IPS-20b (cell line): ENCODE data around the gene NTN1.
A peak's percentile ranks its signal among the peaks of the same experiment; 100 is the strongest.
"Not testable (repeated sequence)": the region's sequence is repeated elsewhere in the genome, so short reads cannot be mapped to it uniquely, and the experiment has no call there.

Experiments used
- H3K27ac ChIP-seq: one replicate; pipeline ENCODE4 v1.5.1; 2013; ENCODE audit warnings: low read length
- H3K27me3 ChIP-seq: 2 replicates; pipeline ENCODE4 v1.6.1; 2013; ENCODE audit warnings: mild to moderate bottlenecking, low read length, inconsistent platforms; ENCODE audit not compliant: insufficient read depth
- H3K36me3 ChIP-seq: 2 replicates; pipeline ENCODE4 v1.6.1; 2013; ENCODE audit warnings: low read depth, mild to moderate bottlenecking, inconsistent platforms, low read length, moderate library complexity; ENCODE audit not compliant: insufficient read depth
- H3K4me1 ChIP-seq: 2 replicates; pipeline ENCODE4 v1.6.1; 2013; ENCODE audit warnings: mild to moderate bottlenecking, control low read depth, inconsistent platforms, low read length, moderate library complexity; ENCODE audit not compliant: insufficient read depth
- H3K4me3 ChIP-seq: 2 replicates; pipeline ENCODE4 v1.5.1; 2013; ENCODE audit warnings: mild to moderate bottlenecking, low read length, inconsistent platforms
- H3K9ac ChIP-seq: 2 replicates; pipeline ENCODE4 v1.6.1; 2013; ENCODE audit warnings: low read depth, mild to moderate bottlenecking, inconsistent platforms, low read length, moderate library complexity
- H3K9me3 ChIP-seq: 2 replicates; pipeline ENCODE4 v1.6.1; 2013; ENCODE audit warnings: mild to moderate bottlenecking, low read depth, low read length, inconsistent platforms; ENCODE audit not compliant: insufficient read depth

Gene NTN1

DNA sequence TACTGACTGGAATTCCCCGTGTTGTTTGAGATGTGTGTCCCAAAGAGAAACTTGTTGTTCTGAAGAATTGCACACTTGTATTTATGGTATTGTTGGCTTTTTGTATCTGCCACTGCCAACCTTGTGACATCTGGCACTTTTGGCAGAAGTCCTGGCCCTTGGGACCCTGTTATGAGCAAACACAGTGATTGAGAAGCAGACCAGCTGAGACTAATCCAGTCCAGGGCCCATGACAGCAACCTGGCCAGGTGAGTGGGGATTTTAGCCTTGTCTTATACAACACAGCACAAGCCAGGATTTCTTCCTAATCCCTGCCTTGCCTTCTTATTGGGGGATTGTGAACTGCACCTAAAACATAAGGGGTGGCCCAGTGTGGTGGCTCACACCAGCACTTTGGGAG is 80.0 kb downstream of the NTN1 start:
- H3K27me3 ChIP-seq, result no peaks in the 10 kb centered on the region
- no peaks in the 10 kb centered on the region; the same call in 1 of the 2 replicates for H3K4me1 ChIP-seq
- no peak overlapping the region for H3K27ac ChIP-seq
- no peak overlapping the region for H3K9ac ChIP-seq
- peaks cover 3% of the 10 kb centered on the region; the same call in 1 of the 2 replicates for H3K9me3 ChIP-seq
- no peak overlapping the region for H3K4me3 ChIP-seq
- no peaks in the 10 kb centered on the region for H3K36me3 ChIP-seq

DNA sequence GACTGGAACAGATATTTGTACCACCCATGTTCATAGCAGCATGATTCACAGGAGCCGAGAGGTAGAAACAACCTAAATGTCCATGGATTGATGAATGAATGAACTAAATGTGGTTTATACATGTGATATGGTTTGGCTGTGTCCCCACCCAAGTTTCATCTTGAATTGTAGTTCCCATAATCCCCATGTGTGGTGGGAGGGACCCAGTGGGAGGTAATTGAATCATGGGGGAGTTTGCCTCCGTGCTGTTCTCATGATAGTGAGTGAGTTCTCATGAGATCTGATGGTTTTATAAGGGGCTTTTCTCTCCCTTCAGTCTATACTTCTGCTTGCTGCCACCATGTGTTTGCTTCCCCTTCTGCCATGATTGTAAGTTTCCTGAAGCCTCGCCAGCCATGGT is 81.9 kb downstream of the NTN1 start:
- not testable (repeated sequence) for H3K9ac ChIP-seq, H3K9me3 ChIP-seq, H3K4me1 ChIP-seq, H3K4me3 ChIP-seq, H3K27ac ChIP-seq, H3K27me3 ChIP-seq, H3K36me3 ChIP-seq

DNA sequence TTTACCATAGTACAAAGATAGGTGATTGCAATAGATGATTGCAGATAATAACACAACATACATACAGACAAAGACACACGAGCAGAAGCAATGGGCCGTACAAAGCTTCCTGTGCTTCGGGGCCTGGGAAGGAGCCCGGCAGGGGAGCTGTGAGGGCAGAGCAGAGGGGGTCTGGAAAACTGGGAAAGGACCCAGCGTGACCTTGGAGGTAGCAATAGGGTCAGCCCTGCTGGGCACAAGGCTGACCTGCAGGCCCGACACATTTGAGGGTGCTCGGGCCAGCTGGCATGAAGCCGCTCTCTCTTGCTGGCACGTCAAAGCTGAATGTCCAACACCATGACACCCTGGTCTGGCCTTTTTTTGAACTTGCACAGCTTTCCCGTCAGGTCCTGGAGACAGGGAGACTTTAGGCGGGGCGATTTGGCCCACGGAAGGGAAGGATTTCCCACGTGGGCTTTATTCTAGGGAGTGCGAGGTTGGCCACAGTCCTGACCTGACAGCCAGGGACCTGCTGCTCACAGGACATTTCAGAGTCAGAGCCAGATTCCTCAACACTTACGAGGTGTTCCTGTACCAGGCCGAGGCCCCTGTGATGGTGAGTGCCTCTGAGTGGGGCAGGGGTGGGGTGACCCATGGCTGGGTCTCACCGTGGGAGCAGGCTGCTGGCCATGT is 83.2 kb downstream of the NTN1 start:
- Histone ChIP-seq H3K4me1 (no peaks in the 10 kb centered on the region; the same call in 1 of the 2 replicates), H3K9ac (no peak overlapping the region), H3K36me3 (no peaks in the 10 kb centered on the region), H3K9me3 (no peaks in the 10 kb centered on the region), H3K27ac (no peak overlapping the region), H3K4me3 (no peak overlapping the region), H3K27me3 (no peaks in the 10 kb centered on the region)

- H3K9me3 ChIP-seq, result no peaks in the 10 kb centered on the region
- no peak overlapping the region for H3K9ac ChIP-seq
- H3K4me3 ChIP-seq, result no peak overlapping the region
- no peaks in the 10 kb centered on the region for H3K27me3 ChIP-seq
- H3K27ac ChIP-seq, result no peak overlapping the region
- no peaks in the 10 kb centered on the region for H3K36me3 ChIP-seq
- no peaks in the 10 kb centered on the region; the same call in 1 of the 2 replicates for H3K4me1 ChIP-seq
Observed at GRCh38 chr17:9105068-9105868, 84.0 kb downstream of the NTN1 start.

DNA sequence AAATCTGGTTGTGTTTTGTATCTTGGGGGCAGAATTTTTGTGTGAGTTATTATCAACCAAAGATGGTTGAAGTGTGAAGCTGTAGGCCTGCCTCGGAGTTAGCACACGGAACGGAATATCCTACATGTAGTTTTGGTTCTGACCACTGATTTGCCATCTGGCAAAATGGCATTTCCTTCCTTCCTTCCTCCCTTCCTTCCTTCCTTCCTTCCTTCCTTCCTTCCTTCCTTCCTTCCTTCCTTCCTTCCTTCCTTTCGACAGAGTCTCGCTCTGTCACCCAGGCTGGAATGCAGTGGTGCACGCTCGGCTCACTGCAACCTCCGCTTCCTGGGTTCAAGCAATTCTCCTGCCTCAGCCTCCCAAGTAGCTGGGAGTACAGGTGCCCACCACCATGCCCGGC is 85.0 kb downstream of the NTN1 start:
- H3K27ac ChIP-seq, H3K9me3 ChIP-seq: not testable (repeated sequence)

DNA sequence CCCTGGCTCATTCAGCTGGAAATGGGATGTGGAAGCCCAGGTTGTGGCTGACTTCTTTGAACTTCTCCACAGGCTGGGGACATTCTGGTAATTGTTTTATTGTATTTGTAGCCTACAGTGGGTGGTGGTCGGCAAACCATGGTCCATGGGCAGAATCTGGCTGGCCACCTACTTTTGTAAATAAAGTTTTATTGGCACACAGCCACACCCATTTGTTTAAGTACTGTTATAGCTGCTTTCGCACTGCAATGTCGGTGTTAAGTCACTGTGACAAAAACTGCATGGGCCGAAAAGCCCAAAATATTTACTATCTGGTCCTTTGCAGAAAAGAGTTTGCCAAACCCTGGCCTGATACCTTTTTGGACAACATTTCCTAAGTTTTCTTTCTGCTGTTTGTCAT is 86.2 kb downstream of the NTN1 start:
- H3K9ac ChIP-seq, result no peak overlapping the region
- peaks cover 4% of the 10 kb centered on the region; the same call in 1 of the 2 replicates for H3K4me1 ChIP-seq
- H3K27ac ChIP-seq, result no peak overlapping the region
- no peaks in the 10 kb centered on the region for H3K36me3 ChIP-seq
- no peaks in the 10 kb centered on the region for H3K27me3 ChIP-seq
- no peaks in the 10 kb centered on the region for H3K9me3 ChIP-seq
- no peak overlapping the region for H3K4me3 ChIP-seq

More for the DNA sequence above, 85.0 kb downstream of the NTN1 start:
- not testable (repeated sequence) for H3K36me3 ChIP-seq, H3K27me3 ChIP-seq, H3K4me3 ChIP-seq, H3K9ac ChIP-seq, H3K4me1 ChIP-seq

DNA sequence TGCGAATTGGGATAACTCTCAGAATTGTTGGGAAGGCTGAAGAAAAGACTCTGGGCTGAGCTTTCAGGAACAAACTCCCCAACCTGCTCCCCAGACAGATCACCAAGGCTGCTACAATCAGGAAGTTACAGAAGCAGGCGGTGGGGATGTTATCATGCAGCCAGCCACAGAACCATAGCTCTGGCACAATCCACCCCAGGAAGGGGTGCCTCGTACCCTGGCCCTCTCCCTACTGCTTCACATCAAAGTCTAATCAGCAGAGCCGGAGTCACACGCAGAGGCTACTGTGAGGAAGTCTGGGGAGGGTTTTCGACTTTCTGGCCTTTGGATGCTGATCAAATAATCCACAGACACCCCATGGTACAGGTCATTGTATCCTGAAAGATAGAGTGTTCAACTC is 86.8 kb downstream of the NTN1 start:
- H3K9me3 ChIP-seq, result no peaks in the 10 kb centered on the region

GRCh38 chr17:9109933-9110332 is 88.6 kb downstream of the NTN1 start:
- Histone ChIP-seq H3K9me3 (no peaks in the 10 kb centered on the region), H3K27me3 (peaks cover 6% of the 10 kb centered on the region; the same call in 1 of the 2 replicates), H3K4me3 (no peak overlapping the region), H3K36me3 (no peaks in the 10 kb centered on the region), H3K4me1 (peaks cover 7% of the 10 kb centered on the region; the same call in 1 of the 2 replicates), H3K27ac (no peak overlapping the region), H3K9ac (no peak overlapping the region)

More for the DNA sequence above, 86.8 kb downstream of the NTN1 start:
- H3K36me3 ChIP-seq, result no peaks in the 10 kb centered on the region
- no peak overlapping the region for H3K4me3 ChIP-seq
- H3K27me3 ChIP-seq, result no peaks in the 10 kb centered on the region
- no peak overlapping the region for H3K27ac ChIP-seq
- H3K4me1 ChIP-seq, result peaks cover 4% of the 10 kb centered on the region; the same call in 1 of the 2 replicates
- H3K9ac ChIP-seq, result no peak overlapping the region

DNA sequence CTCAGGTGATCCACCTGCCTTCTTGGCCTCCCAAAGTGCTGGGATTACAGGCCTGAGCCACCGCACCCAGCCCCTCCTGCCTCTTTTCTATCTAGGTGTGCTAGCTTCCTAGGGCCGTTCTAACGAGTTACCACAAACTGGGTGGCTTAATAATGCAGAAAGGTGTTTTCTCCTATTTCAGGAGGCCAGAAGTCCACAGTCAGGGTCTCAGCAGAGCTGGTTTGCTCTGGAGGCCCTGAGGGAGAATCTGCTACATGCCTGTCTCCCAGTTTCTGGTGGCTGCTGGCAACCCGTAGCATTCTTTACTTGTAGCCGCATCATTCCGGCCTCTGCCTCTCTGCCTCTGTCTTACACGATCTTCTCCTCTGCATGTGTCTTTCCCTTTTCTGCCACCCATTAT is 89.2 kb downstream of the NTN1 start:
- no peak overlapping the region for H3K27ac ChIP-seq
- no peaks in the 10 kb centered on the region for H3K36me3 ChIP-seq
- peaks cover 11% of the 10 kb centered on the region; the same call in 1 of the 2 replicates for H3K27me3 ChIP-seq
- no peak overlapping the region; the same call in 1 of the 2 replicates for H3K9ac ChIP-seq
- H3K9me3 ChIP-seq, result no peaks in the 10 kb centered on the region
- H3K4me1 ChIP-seq, result peaks cover 11% of the 10 kb centered on the region; the same call in 1 of the 2 replicates
- no peak overlapping the region for H3K4me3 ChIP-seq

DNA sequence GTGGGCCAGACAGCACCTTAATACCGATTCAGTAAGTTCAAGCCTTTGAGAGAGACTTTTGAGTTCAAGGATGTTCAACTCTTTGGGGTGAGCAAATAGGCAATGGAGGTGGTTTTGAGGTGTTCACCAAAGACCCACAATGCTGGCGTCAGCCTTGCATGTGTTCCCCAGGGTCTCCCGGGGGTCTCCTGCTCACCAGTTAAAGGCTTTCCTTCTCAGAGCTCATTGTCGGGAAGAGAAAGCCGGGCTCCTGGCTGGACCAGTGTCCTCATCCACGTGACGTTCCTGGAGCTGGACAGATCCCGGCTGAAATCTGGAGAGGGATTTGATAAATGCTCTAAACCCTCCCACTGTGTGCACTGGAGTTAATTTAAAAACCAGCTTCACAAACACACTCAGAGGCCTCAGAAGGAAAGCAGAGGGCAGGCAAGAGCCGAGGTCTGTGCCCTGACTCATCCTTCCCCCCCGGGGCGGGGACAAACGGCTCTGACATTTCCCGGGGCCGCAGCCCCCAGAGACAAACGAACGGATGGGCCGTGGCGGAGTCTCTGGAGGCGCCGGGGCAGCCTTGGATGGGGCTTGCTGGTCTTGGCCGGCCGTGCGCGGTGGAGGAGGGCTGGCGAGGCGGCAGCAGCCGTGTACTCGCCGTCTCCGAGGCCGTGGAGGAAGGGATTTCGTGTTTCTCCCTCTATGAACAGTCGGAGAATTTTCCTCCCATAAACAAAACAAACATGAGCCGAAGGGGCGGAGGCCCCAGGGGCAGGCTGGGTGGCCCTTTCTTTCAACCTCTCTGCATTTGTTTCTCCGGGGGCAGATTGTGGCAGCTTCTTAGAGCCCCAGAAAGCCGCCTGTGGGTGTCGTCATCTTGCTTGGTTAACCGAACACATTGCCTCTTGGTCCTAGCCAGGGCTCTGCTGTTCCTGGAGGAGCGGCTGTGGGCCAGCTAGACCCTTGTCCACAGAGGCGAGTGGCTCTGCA is 94.2 kb downstream of the NTN1 start:
- no peaks in the 10 kb centered on the region for H3K36me3 ChIP-seq
- H3K9me3 ChIP-seq, result no peaks in the 10 kb centered on the region
- no peak overlapping the region for H3K27ac ChIP-seq
- peaks cover 28% of the 10 kb centered on the region for H3K27me3 ChIP-seq
- H3K4me1 ChIP-seq, result peaks cover 23% of the 10 kb centered on the region; the same call in 1 of the 2 replicates
- H3K4me3 ChIP-seq, result peak overlapping the region; percentile 51; the same call in 1 of the 2 replicates
- peak overlapping the region; percentile 50; the same call in 1 of the 2 replicates for H3K9ac ChIP-seq

- peaks cover 28% of the 10 kb centered on the region for H3K27me3 ChIP-seq
- no peaks in the 10 kb centered on the region for H3K9me3 ChIP-seq
- no peaks in the 10 kb centered on the region for H3K36me3 ChIP-seq
- peaks cover 20% of the 10 kb centered on the region; the same call in 1 of the 2 replicates for H3K4me1 ChIP-seq
- peak overlapping the region; percentile 25; the same call in 1 of the 2 replicates for H3K4me3 ChIP-seq
- H3K27ac ChIP-seq, result no peak overlapping the region
- H3K9ac ChIP-seq, result no peak overlapping the region
Observed at GRCh38 chr17:9116311-9116835, 95.1 kb downstream of the NTN1 start.
